Colonic mucosa (tissue), 4 donors: Measurements from ENCODE around the gene P2RY6. TPM values are rescaled to one million over a fixed set of nuclear protein-coding genes. Genes with fewer than 3 reads are reported as not detected.
"Not testable (repeated sequence)": the region's sequence is repeated elsewhere in the genome, so short reads cannot be mapped to it uniquely, and the experiment has no call there.

Source experiments
- DNase-seq: peaks from one replicate; pipeline ENCODE4 v3.0.0-alpha.2; 2020
- H3K27ac ChIP-seq: fragments of 200-600 bp; one replicate; pipeline ENCODE4 v1.8.0; 2021
- H3K27me3 ChIP-seq: fragments of 200-600 bp; one replicate; pipeline ENCODE4 v1.8.0; 2021
- H3K36me3 ChIP-seq: fragments of 200-600 bp; one replicate; pipeline ENCODE4 v1.8.0; 2021
- H3K4me1 ChIP-seq: fragments of 200-600 bp; one replicate; pipeline ENCODE4 v1.8.0; 2021; ENCODE audit warnings: mild to moderate bottlenecking
- H3K4me3 ChIP-seq: fragments of 200-600 bp; one replicate; pipeline ENCODE4 v1.8.0; 2021
- H3K9ac ChIP-seq, 2 donors: one replicate each; pipeline ENCODE4 v1.7.0; 2013; ENCODE audit warnings: control low read depth in 2 of 2, low read depth in 2 of 2, low read length in 2 of 2
- H3K9me3 ChIP-seq: fragments of 200-600 bp; one replicate; pipeline ENCODE4 v1.8.0; 2021
- intact Hi-C: fragments of 100-400 bp; cut with DNase I; formaldehyde crosslinking; loops from one replicate; pipeline ENCODE4 v1.14.1; 2022
- total RNA-seq, 2 donors: library from RNA; stranded (reverse); fragmentation: NEBNext Ultra II Directional in 1 of 2; extraction: Animal tissue kit (Norgen Biotek cat#: 25700) in 1 of 2; gene quantifications; one replicate each; pipeline ENCODE4 v1.2.1, GENCODE V29; 2021
- TF ChIP-seq, protein P1 (sequence below): fragments of 200-600 bp; IDR thresholded peaks from one replicate; pipeline ENCODE4 v1.8.0; 2022; ENCODE audit warnings: antibody characterized with exemption, mild to moderate bottlenecking
- donor health status: healthy.
- donor health status: DM: no; HTN: no; CAD: no.
- donor health status: DM: no; HTN: no; CAD: no.

P2RY6 gene
- total RNA-seq, 2 donors from 2014 or later = 0.91 to 1.4 TPM

GRCh38 chr11:73272680-73273038, 521 bp downstream of the P2RY6 start:
- no peak overlapping the region for H3K27ac ChIP-seq
- peak overlapping the region; percentile 4 for H3K4me3 ChIP-seq
- TF ChIP-seq, protein P1, sequence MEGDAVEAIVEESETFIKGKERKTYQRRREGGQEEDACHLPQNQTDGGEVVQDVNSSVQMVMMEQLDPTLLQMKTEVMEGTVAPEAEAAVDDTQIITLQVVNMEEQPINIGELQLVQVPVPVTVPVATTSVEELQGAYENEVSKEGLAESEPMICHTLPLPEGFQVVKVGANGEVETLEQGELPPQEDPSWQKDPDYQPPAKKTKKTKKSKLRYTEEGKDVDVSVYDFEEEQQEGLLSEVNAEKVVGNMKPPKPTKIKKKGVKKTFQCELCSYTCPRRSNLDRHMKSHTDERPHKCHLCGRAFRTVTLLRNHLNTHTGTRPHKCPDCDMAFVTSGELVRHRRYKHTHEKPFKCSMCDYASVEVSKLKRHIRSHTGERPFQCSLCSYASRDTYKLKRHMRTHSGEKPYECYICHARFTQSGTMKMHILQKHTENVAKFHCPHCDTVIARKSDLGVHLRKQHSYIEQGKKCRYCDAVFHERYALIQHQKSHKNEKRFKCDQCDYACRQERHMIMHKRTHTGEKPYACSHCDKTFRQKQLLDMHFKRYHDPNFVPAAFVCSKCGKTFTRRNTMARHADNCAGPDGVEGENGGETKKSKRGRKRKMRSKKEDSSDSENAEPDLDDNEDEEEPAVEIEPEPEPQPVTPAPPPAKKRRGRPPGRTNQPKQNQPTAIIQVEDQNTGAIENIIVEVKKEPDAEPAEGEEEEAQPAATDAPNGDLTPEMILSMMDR = no peak
- DNase-seq = no peak
- H3K4me1 ChIP-seq = no peaks in the 10 kb centered on the region
- no peaks in the 10 kb centered on the region for H3K27me3 ChIP-seq
- H3K36me3 ChIP-seq = no peaks in the 10 kb centered on the region
- intact Hi-C loops = no loop called here
- no peak overlapping the region for H3K9ac ChIP-seq
- no peaks in the 10 kb centered on the region for H3K9me3 ChIP-seq

GRCh38 chr11:73273222-73273895, 1.2 kb downstream of the P2RY6 start:
- no peaks in the 10 kb centered on the region for H3K4me1 ChIP-seq
- H3K9me3 ChIP-seq = no peaks in the 10 kb centered on the region
- DNase-seq = no peak
- H3K9ac ChIP-seq = no peak overlapping the region
- H3K36me3 ChIP-seq = no peaks in the 10 kb centered on the region
- TF ChIP-seq, protein P1 = no peak
- H3K27ac ChIP-seq = no peak overlapping the region
- intact Hi-C loops = no loop called here
- H3K27me3 ChIP-seq = no peaks in the 10 kb centered on the region
- no peak overlapping the region for H3K4me3 ChIP-seq

GRCh38 chr11:73274191-73274590, 2.1 kb downstream of the P2RY6 start:
- H3K4me3 ChIP-seq, H3K9me3 ChIP-seq, H3K4me1 ChIP-seq, H3K27ac ChIP-seq, DNase-seq, H3K9ac ChIP-seq, H3K36me3 ChIP-seq, H3K27me3 ChIP-seq, intact Hi-C loops: not testable (repeated sequence)

GRCh38 chr11:73274722-73275380, 2.7 kb downstream of the P2RY6 start:
- H3K27me3 ChIP-seq = no peaks in the 10 kb centered on the region
- H3K27ac ChIP-seq = no peak overlapping the region
- H3K36me3 ChIP-seq = no peaks in the 10 kb centered on the region
- no peak overlapping the region for H3K4me3 ChIP-seq
- H3K4me1 ChIP-seq = no peaks in the 10 kb centered on the region
- TF ChIP-seq, protein P1 = no peak
- no peaks in the 10 kb centered on the region for H3K9me3 ChIP-seq
- peak overlapping the region in 1 of 2 donors; percentile 3 for H3K9ac ChIP-seq
- intact Hi-C loops = no loop called here
- DNase-seq = no peak

DNA sequence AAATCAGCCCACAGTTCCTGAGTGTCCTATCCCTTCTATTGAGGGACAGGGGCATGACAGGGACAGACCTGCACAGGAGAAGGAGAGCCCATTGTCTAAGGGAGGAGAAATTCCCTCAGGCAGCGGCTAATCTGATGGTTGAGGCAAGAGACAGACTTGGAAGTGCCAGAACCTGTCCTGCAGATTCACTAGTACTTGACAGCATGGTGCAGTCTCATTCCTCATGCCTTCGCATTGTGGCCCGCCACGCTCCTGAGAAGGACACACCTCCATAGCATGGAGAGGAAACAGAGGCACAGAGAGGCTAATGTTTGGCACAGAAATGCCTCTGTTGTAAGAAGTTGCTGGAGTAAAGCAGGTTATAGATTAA, 3.2 kb downstream of the P2RY6 start:
- Histone ChIP-seq H3K27me3 (no peaks in the 10 kb centered on the region), H3K9me3 (no peaks in the 10 kb centered on the region), H3K4me3 (no peak overlapping the region), H3K4me1 (no peaks in the 10 kb centered on the region), H3K27ac (no peak overlapping the region), H3K36me3 (no peaks in the 10 kb centered on the region), H3K9ac (no peak overlapping the region)
- intact Hi-C loops = no loop called here
- DNase-seq = no peak
- TF ChIP-seq, protein P1 = no peak

DNA sequence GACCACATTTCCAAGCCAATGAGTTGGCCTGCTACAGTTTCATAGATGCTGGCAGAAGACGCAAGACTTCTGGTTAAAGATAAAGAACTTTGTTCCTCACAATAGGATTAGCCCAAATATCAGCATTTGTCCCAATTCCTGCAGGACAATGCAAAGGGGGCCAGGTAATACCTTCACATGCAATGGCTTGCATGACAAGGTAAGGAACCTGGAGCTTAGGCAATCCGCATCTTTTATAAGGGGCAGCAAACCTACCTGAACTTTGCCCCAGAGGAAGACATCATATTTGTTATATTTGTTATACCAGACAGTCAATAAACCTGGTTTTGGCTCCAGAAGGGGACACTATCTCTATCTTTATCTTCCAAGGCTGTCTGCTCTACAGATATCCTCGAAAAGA, 5.3 kb downstream of the P2RY6 start:
- H3K9ac ChIP-seq = no peak overlapping the region
- H3K4me1 ChIP-seq = no peaks in the 10 kb centered on the region
- H3K36me3 ChIP-seq = no peaks in the 10 kb centered on the region
- H3K4me3 ChIP-seq = no peak overlapping the region
- no peaks in the 10 kb centered on the region for H3K9me3 ChIP-seq
- TF ChIP-seq, protein P1 = no peak
- intact Hi-C loops = no loop called here
- DNase-seq = no peak
- H3K27me3 ChIP-seq = no peaks in the 10 kb centered on the region
- H3K27ac ChIP-seq = no peak overlapping the region
